NCI-H2227 treated with DMSO at 0.1 percent for 48 hours (cell line): Measurements from ENCODE around the gene ALKBH6.
"Not testable (repeated sequence)": the region's sequence is repeated elsewhere in the genome, so short reads cannot be mapped to it uniquely, and the experiment has no call there.

ENCODE experiments used
- DNase-seq: peaks from one replicate; lab custom pipeline; 2025; lab: John Stamatoyannopoulos, UW

The ALKBH6 gene

GRCh38 chr19:35992907-35993765 lies 20.9 kb downstream of the ALKBH6 start:
- DNase-seq, result no peak

DNA sequence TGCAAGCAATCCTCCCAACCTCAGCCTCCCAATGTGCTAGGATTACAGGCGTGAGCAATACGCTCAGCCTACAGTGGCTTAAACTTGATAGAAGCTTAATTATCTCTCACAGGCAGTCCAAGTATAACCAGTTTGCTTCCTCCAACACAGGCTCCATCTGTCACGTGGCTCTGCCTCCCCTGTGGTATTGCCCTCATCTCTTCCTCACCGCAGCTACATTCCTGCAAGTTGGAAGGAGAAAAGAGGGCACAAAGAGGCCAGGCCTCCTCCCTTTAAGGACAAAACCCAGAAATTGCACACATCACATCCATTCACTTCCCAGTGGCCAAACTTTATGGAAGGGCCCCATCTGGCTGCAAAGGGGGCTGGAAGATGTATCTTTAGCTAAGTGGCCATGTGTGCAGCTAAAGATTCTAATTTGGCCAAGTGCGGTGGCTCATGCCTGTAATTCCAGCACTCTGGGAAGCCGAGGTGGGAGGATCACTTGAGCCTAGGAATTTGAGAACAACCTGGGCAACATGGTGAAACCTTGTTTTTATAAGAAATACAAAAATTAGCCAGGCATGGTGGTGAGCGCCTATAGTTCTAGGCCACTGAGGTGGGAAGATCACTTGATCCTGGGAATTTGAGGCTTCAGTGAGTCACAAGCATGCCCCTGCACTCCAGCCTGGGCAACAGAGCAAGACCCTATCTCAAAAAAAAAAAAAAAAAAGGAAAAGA lies 22.1 kb downstream of the ALKBH6 start:
- DNase-seq, result peak; percentile 50

DNA sequence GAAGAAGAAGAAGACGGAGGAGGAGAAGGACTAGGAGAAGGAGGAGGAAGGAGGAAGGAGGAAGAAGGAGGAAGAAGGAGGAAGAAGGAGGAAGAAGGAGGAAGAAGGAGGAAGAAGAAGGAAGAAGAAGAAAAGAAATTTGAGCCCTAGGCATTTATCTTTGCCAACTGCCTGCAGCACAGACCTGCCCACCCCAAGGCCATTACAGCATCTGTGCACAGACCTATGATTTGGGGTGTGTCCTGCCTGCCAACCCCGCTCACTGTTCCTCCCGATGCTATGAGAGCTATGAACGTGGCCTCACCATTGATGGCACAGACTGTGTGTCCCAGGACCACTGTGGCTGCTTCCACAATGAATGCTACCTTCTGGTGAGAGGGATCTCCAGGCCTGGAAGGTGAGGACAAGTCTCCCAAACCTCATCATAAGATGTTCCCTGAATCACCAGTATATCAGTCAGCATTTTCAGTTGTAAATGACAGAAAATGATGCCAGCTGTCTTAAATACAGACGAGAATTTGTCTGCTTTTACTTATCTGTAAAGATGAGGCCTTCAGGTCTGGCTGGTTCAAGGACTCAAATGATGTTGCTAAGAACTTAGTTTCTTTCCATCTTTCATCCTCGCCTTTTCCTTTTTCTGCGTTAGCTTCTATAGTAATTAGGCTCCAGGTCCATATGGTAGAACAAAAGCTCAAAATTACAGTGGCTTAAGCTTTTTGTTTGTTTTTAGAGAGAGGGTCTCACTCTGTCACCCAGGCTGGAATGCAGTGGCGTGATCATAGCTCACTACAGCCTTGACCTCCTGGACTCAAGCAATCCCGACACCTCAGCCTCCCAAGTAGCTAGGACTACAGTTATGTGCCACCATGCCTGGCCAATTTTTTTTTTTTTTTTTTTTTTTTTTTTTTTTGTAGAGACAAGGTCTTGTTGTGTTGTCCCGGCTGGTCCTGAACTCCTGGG lies 23.0 kb downstream of the ALKBH6 start:
- no peak for DNase-seq

GRCh38 chr19:35990156-35990555 lies 23.9 kb downstream of the ALKBH6 start:
- no peak for DNase-seq

GRCh38 chr19:35988824-35989223 lies 25.2 kb downstream of the ALKBH6 start:
- DNase-seq, result no peak

- DNase-seq, result no peak
Measured at GRCh38 chr19:35987571-35987896, 26.5 kb downstream of the ALKBH6 start.

DNA sequence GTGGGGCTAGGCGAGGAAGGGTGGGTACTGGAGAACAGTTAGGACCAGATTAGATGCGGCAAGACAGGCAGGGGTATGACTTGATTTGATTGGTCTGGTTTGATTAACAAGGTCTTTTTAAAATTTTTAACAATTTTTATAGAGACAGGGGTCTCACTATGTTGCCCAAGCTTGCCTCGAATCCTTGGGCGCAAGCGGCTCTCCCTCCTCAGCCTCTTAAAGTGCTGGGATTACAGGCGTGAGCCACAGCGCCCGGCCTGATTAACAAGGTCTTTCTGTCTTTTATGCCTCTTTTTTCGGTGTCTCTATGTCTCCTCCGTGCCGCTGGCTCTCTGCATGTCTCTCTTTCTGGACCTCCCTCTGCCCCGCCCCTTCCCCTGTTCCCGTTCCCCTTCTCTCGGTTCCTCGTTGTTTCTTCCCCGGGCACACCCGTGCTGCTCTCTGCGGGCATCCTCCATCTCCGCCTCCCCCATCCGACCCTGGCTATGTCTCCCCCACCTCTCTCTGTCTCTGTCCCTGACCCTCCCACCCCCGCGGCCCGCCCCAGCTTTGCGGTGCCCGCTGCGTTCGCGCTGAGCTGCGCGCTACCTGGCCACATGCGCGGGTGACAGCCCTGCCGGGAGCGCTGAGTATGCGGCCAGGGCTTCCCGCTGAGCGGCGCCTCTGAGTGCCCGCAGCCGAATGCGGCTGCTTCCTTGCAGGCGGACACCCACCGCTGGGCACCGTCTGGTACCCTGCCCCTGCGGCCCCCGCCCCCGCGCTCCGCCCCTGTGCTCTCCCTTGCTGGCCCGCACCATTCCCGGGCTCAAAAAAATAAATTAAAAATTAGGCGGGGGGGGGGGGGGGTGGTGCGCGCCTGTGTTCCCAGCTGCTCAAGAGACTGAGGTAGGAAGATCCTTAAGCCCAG lies 27.1 kb downstream of the ALKBH6 start:
- peak; percentile 99 for DNase-seq

GRCh38 chr19:35986111-35986510 lies 27.9 kb downstream of the ALKBH6 start:
- no peak for DNase-seq

- DNase-seq, result no peak
Measured at GRCh38 chr19:35983177-35983576, 30.8 kb downstream of the ALKBH6 start.

- not testable (repeated sequence) for DNase-seq
Measured at GRCh38 chr19:35980997-35981396, 33.0 kb downstream of the ALKBH6 start.

- DNase-seq, result no peak
Measured at GRCh38 chr19:35978832-35979365, 35.1 kb downstream of the ALKBH6 start.

DNA sequence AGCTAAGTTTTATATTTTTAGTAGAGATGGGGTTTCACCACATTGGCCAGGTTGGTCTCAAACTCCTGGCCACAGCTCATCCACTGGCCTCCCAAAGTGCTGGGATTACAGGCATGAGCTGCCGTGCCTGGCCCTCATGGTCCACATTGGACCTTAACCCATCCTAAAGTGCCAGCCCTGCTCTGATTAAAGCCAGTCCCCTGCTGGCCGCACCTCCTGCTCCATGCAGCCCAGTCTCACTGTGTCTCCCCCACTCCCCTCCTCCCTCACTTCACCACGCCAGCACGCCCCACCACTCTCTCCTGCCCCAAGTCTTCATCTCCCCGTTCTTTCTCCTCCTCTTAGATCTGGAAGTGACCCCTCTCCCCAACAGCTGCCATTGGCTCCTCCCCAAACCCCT lies 35.7 kb downstream of the ALKBH6 start:
- no peak for DNase-seq

- DNase-seq, result no peak
Measured at GRCh38 chr19:35977446-35978222, 36.4 kb downstream of the ALKBH6 start.

GRCh38 chr19:35975608-35976214 lies 38.3 kb downstream of the ALKBH6 start:
- no peak for DNase-seq

GRCh38 chr19:35973487-35973886 lies 40.5 kb downstream of the ALKBH6 start:
- no peak for DNase-seq

GRCh38 chr19:35966771-35967170 lies 47.2 kb downstream of the ALKBH6 start:
- DNase-seq, result no peak

DNA sequence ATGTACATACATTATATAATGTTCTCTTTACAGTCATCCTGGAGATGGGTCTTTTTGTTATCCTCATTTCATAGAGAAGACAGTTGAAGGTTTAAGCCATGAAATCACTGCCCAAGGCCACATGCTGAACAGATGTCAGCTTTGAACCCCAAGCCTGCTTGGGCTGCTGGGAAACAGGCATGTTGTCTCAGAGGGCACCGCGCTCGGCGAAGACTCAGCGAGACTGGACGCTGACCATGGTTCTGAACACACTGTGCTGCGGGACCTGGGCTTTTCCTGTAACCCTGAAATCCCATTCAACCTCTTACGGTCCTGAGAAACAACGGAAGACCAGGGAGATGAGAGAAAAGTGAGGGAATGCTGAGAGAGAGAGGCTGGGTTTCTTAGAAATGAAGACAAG lies 50.5 kb downstream of the ALKBH6 start:
- no peak for DNase-seq

DNA sequence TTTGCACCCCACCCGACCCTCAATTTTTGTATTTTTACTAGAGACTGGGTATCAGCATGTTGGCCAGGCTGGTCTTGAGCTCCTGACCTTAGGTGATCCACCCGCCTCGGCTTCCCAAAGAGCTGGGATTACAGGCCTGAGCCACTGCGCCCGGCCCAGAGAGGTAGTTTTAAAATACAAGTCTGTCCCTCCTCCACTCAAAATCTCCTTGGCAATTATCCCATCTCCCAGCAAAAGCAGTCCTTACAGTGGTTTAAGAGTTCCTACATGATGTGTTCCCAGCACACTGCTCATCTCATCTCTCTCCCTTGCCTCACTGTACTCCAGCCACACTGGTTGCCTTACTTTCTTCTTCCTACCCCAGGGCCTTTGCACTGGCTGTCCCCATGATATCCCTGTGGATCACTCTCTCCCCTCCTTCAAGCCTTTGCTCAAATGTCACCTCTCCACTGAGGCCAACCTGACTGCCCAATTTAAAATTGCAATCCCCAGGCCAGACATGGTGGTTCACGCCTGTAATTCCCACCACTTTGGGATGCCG lies 53.5 kb downstream of the ALKBH6 start:
- no peak for DNase-seq

DNA sequence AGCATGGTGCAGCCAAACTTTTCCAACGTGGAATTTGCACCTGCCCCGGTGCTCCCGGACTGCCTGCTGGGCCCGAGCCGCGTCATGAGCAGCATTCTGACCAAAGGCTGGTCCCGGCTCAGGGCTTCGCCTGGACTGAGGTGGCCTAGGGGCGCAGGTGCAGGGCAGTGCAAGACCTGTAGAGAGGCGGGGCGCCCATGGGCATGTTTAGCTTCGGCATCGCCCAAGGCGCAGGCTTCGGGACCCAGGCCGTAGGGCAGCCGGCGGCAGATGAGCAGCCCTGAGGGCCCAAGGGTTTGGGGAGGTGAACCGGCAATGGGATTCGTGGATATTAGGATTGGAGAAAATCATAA lies 54.1 kb downstream of the ALKBH6 start:
- no peak for DNase-seq
